Measurements from ENCODE around the gene DYRK2.

- TF ChIP-seq, protein P1, sequence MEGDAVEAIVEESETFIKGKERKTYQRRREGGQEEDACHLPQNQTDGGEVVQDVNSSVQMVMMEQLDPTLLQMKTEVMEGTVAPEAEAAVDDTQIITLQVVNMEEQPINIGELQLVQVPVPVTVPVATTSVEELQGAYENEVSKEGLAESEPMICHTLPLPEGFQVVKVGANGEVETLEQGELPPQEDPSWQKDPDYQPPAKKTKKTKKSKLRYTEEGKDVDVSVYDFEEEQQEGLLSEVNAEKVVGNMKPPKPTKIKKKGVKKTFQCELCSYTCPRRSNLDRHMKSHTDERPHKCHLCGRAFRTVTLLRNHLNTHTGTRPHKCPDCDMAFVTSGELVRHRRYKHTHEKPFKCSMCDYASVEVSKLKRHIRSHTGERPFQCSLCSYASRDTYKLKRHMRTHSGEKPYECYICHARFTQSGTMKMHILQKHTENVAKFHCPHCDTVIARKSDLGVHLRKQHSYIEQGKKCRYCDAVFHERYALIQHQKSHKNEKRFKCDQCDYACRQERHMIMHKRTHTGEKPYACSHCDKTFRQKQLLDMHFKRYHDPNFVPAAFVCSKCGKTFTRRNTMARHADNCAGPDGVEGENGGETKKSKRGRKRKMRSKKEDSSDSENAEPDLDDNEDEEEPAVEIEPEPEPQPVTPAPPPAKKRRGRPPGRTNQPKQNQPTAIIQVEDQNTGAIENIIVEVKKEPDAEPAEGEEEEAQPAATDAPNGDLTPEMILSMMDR (IDR thresholded peaks at IDR 0.05) = no peak
- TF ChIP-seq POLR2A (IDR thresholded peaks at IDR 0.05) (no peak), POLR2AphosphoS5 (IDR thresholded peaks at IDR 0.05) (no peak)
Observed at GRCh38 chr12:67697967-67698366, 49.4 kb downstream of the DYRK2 start.

Data from breast epithelium (tissue), 3 donors.